Measurements from ENCODE around the gene EXOC3L4.

- no peak for TF ChIP-seq REST (IDR thresholded peaks at IDR 0.05; ENCODE audit: insufficient read depth in 1 of 2, low read depth in 2 of 2, low read length in 2 of 2)
- no peak for TF ChIP-seq TAF1 (IDR thresholded peaks at IDR 0.05; ENCODE audit: borderline replicate concordance, insufficient read depth, low read length)
Observed at GRCh38 chr14:103132381-103133209, 38.1 kb downstream of the EXOC3L4 start.
